MM.1S (cell line): ENCODE measurements around the gene STK39.

Source experiments
- CTCF ChIP-seq: fragments of 300-600 bp; sonication (generic); IDR thresholded peaks from 2 replicates; pipeline ENCODE4 v1.5.1; 2016; ENCODE audit warnings: antibody characterized with exemption, low read length, mixed read lengths
- EZH2 ChIP-seq: fragments of 300-600 bp; sonication (generic); optimal IDR thresholded peaks from 2 replicates; pipeline ENCODE3; 2017; ENCODE audit warnings: low read depth, mild to moderate bottlenecking, antibody characterized with exemption, low read length, mixed read lengths

- TF ChIP-seq CTCF (no peak), EZH2 (no peak)
These were observed 108.5 kb downstream of the STK39 start for GRCh38 chr2:168138901-168139300.
